GM18507 (cell line): Measurements from ENCODE around the gene MYO1B.

ENCODE experiments used
- DNase-seq: peaks from one replicate; pipeline ENCODE4 v3.0.0; 2011; ENCODE audit warnings: low read depth; ENCODE audit not compliant: insufficient read length; ENCODE audit errors: extremely low spot score
- FAIRE-seq: peaks from 2 replicates; lab custom pipeline; 2011; peaks lifted over from hg19 to GRCh38; lab: Jason Lieb, UNC

The MYO1B gene

DNA sequence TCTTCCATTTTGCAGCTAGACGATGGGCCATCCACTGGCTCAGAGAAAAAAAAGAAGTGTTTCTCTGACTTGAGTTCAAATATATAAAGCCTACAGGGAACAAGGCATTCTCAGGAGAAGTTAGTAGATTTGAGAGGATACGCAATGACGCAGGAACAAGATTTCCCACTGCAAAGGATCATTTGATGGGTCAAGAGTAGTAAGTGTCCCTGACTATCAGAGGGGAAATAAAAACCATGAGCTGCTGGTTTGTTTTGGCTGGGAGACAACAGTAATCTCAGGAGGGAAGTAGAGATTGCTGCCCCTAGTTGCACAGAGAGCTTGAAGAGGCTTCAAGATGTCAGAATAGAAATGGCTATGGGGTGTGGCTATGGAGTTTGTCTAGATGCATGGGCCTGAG lies 22.3 kb upstream of the MYO1B start:
- DNase-seq (no peak), FAIRE-seq (no peak)

DNA sequence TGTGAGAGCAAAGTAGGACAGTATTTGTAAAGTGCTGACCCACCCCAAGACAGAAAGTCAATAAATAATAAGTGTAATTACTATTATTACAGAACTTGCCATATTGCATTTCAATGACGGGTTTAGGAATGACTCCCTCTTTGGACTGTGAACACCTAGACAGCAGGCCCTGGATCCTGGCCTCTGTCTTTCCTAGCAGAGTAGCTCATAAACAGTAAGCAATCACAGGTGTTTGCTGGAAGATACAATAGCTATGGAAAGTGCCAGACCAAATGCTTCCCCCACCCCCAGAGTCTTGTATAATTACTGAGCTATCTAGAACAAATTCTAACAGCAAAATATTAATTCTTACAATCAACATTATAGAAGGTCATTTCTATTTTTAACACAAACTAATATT lies 20.1 kb upstream of the MYO1B start:
- DNase-seq (no peak), FAIRE-seq (no peak)

DNA sequence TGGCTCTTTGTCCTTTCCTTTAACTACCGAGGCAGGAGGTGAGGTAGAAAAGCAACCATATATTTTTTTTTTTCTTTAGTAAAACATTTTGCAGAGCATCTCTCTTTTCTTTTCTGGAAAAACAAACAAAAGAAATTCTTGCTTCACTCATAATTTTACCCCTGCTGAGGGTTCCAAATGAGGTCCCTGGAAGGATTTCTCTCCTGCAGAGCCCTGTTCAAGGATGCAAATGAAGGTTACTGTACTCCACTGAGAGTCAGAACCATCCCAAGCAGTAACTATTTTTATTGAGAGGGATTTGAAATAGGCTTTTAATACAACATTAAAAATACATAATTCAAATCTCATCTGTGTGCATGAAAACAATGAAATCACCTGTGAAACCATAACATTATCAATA lies 19.5 kb upstream of the MYO1B start:
- DNase-seq (no peak), FAIRE-seq (no peak)

DNA sequence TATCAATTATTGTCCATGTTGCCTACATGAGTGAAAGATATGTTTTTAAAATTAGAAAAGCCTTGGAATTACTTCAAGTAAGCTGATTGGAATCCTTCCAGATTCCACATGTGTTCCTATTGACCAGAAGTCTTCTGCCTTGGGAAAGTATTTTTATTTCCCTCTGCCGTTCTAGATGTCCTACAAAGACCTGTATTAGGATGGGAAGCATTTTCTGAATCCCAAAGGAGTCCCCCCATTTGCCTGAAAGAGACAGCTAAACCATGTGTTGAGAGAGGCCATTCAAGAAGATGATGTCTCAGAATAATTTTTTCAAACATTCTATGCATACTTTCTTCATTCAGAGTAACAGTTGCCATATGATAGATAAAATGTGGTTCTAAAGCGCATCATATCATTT lies 19.0 kb upstream of the MYO1B start:
- FAIRE-seq (no peak), DNase-seq (no peak)

DNA sequence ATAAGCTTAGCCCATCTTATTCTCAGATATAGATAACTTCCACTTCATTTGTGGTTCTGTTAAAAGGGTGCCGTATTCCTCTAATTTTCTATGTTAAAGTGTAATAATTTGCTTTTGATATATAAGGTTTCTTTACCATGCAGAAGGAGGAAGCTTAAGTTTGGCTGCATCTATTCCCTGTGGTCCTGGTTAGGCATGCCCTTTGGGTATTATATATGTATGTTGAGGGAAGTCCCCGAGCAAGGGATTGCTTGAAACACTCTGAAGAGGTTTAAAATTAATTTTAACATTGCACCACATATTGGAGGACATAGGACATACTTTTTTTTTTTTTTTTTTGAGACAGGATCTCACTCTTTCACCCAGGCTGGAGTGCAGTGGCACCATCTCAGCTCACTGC lies 16.9 kb upstream of the MYO1B start:
- DNase-seq = no peak
- no peak for FAIRE-seq

DNA sequence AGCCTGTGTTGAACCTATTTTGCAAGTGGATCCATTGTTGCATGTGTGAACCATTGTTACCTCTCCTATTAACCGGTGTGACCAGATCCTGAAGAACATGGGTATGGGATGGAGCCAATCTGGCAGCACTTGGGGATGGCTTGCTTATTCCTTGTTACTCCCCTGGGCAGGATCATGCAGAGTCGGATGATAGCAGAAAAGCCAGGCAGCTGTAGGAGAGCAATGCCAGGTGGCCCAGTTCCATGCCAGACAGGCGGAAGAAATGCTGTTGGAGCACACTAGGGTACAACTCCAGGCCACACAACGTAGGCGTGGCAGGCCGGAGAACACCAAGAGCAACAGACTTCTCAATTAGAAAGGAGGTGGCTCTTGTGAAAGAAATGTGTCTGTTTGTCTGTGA lies 16.3 kb upstream of the MYO1B start:
- no peak for DNase-seq

DNA sequence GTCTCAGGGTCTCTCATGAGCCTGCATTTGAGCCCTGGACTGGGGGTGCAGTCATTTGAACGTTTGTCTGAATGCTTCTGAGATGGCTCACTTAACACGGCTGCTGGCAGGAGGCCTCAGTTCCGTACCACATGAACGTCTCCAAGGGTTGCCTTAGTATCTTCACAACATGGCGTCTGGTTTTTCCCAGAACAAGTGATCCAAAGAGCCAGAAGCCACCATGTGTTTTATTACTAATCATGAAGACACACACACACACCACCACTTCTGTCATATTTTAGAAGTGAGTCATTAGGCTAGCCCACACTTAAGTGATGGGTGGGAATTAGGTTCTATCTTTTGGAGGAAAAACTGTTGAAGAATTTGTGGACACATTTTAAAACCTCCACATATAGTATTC lies 15.0 kb upstream of the MYO1B start:
- DNase-seq = no peak
- no peak for FAIRE-seq

More for the DNA sequence above, 16.3 kb upstream of the MYO1B start:
- FAIRE-seq = no peak

DNA sequence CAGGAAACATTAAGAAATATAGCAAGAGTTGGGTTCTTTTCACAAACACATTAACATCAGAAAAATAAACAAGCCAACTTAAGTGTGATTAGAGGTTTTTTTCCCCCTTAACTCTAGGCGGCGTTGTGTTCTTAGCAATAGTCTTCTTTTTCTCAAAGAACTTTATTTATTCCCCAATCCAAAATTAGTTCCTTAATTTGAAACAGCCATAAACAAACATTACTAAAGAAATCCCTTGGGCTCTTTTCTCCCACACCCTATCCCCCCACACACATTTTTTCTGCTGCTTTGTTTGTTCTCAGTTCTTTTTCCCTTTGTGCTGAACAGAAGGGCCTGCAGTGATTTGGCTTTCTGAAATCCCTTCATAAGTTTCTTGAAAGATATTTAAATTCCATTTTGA lies 13.2 kb upstream of the MYO1B start:
- FAIRE-seq = no peak

DNA sequence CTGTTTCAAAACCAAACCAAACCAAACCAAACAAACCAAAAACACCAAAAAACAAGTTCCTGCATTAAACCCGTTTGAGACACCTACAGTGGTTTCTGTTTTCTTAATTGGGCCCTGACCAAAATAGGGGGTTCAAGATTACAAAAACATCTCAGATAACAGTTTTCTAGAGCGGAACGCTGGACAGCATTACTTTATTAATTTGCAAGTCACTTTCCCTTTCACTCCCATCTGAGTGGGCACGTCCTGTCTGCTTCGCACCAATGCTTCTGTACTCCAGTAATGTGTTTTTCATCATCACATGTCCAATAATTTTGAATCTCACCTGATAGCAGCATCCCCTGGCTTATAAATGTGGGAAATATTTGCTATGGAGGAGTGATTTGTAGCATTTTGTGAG lies 11.7 kb upstream of the MYO1B start:
- FAIRE-seq = no peak
- DNase-seq = no peak

More for the DNA sequence above, 13.2 kb upstream of the MYO1B start:
- DNase-seq = no peak

DNA sequence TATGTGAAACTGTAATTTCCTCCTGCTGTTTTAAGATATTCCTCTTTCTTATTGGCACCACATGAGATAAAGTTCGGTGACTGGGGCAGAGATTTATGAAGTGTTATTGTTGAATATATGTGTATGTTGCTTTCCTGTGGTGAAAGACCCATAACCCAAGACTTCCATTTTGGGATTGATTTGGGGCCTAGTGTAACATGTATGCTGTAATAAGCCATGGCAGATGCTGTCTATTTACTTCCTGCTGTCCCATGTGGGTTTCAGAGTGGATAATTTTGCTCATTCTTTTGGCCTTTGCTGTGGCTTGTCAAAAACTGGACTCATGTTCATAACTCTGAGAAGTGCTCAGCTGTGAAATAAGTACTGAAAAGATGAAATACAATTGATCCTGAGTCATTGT lies 10.8 kb upstream of the MYO1B start:
- FAIRE-seq (no peak), DNase-seq (no peak)

DNA sequence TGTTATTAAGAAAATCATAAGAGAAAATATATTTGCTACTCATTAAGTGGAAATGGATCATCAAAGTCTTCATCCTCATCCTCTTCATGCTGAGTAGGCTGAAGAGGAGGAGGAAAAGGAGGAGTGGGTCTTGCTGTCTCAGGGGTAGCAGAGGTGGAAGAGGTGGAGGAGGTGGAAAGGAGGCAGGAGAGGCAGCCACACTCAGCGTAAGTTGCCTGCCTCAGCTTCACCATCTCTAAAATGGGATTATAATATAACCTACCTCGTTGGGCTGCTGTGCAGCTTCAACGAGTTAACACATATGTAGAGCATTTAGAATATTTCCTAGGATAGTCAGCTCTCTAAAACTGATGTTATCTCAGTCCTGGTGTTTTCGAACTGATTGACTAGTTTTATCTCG lies 4.3 kb upstream of the MYO1B start:
- DNase-seq (no peak), FAIRE-seq (no peak)

DNA sequence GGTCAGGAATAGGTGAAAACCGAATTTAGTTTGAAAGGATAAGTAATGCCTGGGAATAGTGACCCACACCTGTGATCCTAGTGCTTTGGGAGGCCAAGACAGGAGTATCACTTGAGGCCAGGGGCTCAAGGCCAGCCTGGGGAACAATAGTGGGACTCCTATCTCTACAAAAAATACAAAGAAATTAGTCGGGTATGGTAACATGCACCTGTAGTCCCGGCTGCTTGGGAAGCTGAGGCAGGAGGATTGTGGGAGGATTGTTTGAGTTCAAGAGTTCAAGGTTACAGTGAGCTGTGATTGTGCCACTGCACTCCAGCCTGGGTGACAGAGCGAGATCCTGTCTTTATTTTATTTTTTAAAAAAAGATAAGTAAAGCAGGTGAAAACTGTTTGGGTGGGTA lies 3.8 kb upstream of the MYO1B start:
- FAIRE-seq = no peak
- DNase-seq = no peak

DNA sequence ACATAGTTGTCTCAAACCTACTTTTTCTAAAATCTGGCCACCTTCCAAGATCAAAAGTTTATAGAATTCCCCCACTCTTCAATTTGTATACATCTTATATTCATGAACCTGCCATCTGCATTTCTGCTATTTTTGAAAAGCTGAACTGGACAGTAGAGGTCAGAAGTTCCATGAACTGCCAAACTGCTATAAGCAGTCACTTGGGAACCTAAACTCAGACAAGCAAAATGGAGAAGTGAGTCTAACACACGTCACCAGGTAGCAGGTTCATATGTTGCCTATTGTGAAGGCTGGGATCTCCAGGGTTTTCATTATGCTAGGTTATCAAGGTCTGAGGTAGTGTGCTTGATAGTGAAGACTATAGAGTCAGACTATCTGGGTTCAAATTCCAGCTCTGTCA lies 2.0 kb upstream of the MYO1B start:
- DNase-seq (no peak), FAIRE-seq (no peak)

DNA sequence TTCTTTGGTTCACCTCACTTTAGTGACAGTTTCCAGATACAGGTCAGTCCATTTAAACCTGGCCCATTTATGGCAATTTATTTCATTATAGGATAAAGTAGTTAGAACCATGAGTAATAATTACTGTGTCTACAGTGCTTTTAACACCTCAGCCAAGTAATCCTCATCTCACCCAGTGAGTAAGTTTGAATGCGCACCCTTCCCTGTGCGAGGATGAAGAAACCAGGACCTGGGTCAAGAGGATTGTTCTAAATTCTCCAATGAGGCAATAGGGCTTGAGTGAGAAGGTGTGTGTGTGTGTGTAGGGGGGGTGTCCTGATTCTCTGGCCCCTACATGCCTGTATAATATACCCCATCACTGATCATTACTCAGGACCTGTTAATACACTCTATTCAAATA lies 854 bp upstream of the MYO1B start:
- no peak for DNase-seq
- no peak for FAIRE-seq

DNA sequence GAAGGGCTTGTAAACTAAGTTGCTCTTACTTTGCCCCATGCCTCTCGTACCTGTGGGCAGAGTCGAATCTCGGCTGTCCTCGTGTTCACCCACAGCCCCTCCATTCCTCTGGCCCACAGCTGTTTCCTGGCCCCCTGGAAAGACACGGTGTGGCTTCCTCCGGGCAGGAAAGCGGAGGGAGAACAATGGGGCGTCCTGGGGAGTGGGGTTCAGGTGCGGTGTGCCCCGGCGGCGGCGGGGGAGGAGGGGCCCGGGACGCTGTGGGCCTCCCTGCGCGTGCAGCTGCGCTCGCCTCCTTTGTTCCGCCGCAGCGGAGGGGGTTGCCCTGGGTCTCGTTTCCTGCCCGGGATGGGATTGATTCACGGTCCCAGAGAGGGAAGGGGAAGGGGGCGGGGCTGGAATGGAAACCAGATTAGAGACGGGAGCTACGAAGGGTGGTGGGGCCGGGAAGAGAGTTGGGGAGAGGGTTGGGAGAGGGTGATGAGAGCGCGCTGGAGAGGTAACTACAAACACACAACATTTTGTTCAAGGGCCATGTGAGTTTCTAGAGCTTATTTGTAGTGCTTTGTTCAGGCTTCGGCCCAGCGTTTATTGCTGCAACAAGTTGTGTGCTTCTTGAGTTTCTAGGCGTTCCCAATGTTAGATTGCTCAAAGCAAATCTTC lies 796 bp downstream of the MYO1B start:
- DNase-seq = no peak
- FAIRE-seq = no peak

DNA sequence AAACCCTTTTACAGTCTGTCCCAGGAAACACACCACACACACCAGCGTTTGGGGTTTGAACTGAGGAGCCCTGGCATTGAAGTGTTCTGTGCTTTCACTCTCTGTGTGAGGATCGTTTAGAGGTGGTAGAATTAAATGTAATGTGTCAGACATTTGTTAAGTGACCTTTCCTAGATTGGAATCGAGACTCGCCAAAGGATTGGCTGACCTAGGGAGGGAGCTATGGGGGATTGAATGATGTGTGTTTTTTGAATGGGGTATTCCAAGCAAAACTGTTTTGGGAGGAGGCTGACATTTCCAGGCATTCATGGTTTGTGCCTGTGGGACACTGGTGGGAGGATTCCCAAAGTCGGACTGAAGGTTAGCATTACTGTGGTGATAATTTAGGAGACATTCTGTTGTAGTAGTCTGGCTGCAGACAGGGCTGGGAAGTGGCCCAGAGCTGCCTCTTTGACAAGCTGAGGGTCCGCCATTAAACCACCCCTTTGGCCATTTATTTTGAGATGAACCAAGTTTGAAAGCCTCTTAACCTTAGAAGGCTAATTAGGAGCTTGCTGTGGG lies 1.7 kb downstream of the MYO1B start:
- no peak for DNase-seq
- no peak for FAIRE-seq

DNA sequence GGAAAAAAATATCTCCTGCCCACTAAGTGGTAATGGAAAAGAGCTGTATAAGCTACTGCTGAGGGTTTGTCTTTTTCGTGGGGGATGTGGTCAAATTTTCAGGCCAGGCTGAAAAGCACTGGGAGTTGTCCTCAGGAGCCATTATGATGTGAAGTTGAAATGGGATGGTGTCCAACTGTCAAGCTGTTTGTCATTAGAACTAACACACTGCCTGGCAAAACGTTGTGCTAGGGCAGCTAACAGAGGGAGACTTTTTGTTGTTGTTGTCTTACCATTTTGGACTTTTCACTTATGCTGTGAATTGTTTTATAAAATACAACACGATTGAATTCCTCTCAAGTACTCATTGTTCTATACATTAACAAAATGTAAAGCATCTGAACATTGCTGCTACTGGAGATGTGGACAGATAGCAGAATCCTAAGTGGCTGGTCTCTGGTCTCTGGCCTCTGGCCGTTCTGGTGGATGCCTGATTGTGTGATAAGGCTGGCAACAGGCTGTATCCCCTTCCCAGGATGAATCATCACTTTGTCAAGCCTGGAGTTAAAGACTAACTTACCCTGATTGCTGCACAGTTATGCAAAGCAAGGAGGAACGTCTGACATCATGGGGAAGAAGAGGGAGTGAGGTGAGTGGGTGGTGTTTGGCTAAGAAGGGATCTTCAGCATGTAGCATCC lies 2.3 kb downstream of the MYO1B start:
- FAIRE-seq = peak; percentile 29
- peak; percentile 3 for DNase-seq

DNA sequence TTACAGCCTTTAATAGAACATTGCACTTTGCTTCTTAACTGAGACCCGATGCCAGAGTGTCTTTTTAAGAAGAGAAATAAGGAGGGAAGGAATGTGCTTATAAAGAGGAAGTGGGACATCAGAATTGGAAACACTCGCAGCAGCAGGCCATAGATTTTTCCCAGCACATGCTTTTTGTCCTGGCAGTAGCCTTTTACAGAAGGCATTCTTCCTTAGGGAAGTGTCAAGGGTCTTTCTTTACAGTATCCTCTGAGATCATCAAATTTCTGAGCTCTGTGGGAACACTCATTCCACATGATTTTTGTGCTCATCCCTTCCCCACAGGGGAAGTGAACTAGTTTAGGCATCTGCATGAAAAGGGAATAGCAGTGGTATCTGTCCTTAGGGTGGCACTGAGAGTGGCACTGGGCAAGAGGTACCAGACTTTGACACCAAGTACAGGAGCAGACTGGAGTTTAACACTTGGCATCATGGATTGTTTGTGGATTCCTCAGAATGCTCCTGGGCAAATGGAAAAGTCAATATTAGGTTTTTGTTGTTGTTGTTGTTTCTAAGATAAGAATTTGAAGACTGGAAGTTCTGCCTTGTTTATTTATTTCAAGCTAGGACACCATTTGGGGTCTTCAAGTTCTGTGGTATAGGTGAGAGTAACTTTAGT lies 4.1 kb downstream of the MYO1B start:
- FAIRE-seq = no peak

DNA sequence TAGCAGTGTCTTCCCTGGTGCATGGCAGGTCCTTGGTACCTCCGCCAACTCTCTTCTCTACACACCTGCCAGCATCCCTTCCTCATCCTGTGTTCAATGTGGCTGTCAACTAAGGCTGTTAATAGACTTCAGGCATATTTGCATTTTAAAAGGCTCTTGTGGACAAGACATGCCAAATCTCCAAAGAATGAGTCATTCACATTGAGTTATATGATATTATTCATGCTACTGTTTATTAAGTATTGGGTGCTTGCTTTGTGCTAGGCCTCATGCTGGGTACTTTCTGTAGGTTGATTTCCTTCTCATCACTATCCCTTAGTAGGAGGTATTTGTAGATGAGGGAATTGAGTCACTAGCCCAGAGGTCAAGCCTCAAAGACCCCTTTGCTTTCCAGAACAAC lies 5.2 kb downstream of the MYO1B start:
- DNase-seq (no peak), FAIRE-seq (no peak)

More for the DNA sequence above, 4.1 kb downstream of the MYO1B start:
- DNase-seq = no peak

DNA sequence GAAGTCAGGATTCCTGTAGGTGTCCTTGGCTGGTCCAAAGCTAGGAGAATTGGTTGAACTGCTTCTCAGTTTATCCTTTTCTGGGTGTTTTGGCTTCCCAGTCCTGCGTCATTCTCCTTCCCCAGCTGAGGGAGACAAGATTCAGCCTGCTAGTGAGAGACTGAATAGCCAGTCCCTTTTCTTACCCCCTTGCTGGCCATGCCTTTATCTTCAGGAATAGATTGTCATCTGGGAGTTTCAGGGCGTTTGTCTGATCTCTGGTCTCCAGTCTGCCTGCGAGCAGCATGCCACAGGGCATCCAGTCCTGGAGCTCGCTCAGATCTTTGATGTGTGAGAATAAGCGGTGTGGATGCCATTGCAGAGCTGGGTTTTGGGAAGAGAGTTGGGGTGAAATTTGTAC lies 5.8 kb downstream of the MYO1B start:
- FAIRE-seq = no peak
- DNase-seq = no peak

DNA sequence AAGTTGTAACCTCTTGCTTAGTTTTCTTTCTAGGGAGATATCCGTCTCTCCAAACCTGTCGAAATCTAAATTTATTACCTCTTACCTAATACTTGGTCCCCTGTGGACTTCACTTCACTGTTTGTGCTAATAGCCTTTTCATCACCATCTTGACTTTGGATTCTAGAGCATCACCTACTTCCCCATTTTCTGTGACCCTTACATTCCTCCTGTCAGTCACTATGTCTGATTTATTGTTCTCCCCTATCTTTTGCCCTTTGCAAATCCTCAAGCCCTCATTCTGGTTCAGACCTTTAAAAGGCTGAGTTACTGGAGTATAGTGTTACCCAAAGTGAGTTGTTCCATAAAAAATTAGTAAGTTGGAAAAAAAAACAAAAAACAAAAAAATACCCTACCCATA lies 7.5 kb downstream of the MYO1B start:
- DNase-seq (no peak), FAIRE-seq (no peak)
